ENCODE data around the gene PCDHB6.
"Not testable (repeated sequence)": the region's sequence is repeated elsewhere in the genome, so short reads cannot be mapped to it uniquely, and the experiment has no call there.

The PCDHB6 gene

GRCh38 chr5:141157901-141158300 lies 8.0 kb downstream of the PCDHB6 start:
- DNase-seq (ENCODE audit: low read depth in 2 of 2, low spot score in 1 of 2), result not testable (repeated sequence)

- DNase-seq (ENCODE audit: low read depth in 2 of 2, low spot score in 1 of 2), result no peak
Measured at GRCh38 chr5:141172381-141173204, 22.7 kb downstream of the PCDHB6 start, which contains the start of gene PCDHB7. Gene PCDHB7, plus strand, starts transcription at chr5:141172644. Its CDS starts 192 bp downstream, at chr5:141172836.

- DNase-seq (ENCODE audit: low read depth in 2 of 2, low spot score in 1 of 2), result not testable (repeated sequence)
Measured at GRCh38 chr5:141174291-141175104, 24.6 kb downstream of the PCDHB6 start.

GRCh38 chr5:141175933-141176332 lies 26.1 kb downstream of the PCDHB6 start:
- DNase-seq (ENCODE audit: low read depth in 2 of 2, low spot score in 1 of 2), result no peak

DNA sequence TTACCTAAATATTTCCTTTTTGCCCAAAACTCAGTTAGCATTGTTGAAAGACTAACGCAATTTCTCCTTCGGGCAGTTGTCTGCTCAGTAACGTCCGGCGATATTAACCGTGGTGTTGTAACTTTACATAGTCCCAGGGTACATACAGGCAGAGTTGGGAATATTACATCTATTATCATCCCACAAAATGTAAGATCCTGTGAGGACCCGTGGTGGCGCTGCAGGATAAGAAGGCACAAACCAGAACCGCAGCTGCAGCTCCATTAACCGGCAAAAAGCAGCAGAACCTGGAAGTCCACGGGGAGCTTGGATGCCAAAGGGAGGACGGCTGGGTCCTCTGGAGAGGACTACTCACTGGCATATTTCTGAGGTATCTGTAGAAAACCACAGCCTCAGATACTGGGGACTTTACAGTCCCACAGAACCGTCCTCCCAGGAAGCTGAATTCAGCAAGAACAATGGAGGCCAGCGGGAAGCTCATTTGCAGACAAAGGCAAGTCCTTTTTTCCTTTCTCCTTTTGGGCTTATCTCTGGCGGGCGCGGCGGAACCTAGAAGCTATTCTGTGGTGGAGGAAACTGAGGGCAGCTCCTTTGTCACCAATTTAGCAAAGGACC lies 27.8 kb downstream of the PCDHB6 start, which contains the start of gene PCDHB8:
Gene PCDHB8, plus strand, starts transcription at position 214 of the 615 bp plus-strand sequence. Its CDS starts 245 bp downstream, at position 459.
- not testable (repeated sequence) for DNase-seq (ENCODE audit: low read depth in 2 of 2, low spot score in 1 of 2)

DNA sequence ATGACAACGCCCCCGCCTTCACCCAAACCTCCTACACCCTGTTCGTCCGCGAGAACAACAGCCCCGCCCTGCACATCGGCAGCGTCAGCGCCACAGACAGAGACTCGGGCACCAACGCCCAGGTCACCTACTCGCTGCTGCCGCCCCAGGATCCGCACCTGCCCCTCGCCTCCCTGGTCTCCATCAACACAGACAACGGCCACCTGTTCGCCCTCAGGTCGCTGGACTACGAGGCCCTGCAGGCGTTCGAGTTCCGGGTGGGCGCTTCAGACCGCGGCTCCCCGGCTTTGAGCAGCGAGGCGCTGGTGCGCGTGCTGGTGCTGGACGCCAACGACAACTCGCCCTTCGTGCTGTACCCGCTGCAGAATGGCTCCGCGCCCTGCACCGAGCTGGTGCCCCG lies 29.5 kb downstream of the PCDHB6 start:
- not testable (repeated sequence) for DNase-seq (ENCODE audit: low read depth in 2 of 2, low spot score in 1 of 2)

GRCh38 chr5:141179876-141180275 lies 30.0 kb downstream of the PCDHB6 start:
- not testable (repeated sequence) for DNase-seq (ENCODE audit: low read depth in 2 of 2, low spot score in 1 of 2)

DNA sequence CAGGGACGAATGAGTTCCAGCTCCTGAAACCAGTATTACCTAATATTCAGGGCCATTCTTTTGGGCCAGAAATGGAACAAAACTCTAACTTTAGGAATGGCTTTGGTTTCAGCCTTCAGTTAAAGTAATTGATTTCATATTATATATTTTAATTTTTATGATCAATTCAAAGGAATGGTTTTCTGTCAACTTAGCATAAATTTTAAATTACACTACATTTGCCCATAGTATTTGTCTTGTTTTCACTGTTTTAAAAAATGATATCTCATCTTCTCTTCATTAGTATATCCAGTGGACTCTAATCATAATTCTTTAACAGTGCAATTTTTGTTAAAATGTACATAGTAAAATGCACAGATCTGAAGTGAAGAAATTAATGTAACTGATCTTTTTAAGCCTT lies 30.5 kb downstream of the PCDHB6 start:
- no peak for DNase-seq (ENCODE audit: low read depth in 2 of 2, low spot score in 1 of 2)

- DNase-seq (ENCODE audit: low read depth in 2 of 2, low spot score in 1 of 2), result no peak
Measured at GRCh38 chr5:141182248-141182647, 32.4 kb downstream of the PCDHB6 start, which contains the start of gene PCDHB16. Gene PCDHB16, plus strand, starts transcription at chr5:141182387. Its CDS starts 173 bp downstream, at chr5:141182560.

DNA sequence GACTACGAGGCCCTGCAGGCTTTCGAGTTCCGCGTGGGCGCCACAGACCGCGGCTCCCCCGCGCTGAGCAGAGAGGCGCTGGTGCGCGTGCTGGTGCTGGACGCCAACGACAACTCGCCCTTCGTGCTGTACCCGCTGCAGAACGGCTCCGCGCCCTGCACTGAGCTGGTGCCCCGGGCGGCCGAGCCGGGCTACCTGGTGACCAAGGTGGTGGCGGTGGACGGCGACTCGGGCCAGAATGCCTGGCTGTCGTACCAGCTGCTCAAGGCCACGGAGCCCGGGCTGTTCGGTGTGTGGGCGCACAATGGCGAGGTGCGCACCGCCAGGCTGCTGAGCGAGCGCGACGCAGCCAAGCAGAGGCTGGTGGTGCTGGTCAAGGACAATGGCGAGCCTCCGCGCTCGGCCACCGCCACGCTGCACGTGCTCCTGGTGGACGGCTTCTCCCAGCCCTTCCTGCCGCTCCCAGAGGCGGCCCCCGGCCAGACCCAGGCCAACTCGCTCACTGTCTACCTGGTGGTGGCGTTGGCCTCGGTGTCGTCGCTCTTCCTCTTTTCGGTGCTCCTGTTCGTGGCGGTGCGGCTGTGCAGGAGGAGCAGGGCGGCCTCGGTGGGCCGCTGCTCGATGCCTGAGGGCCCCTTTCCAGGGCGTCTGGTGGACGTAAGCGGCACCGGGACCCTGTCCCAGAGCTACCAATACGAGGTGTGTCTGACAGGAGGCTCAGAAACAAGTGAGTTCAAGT lies 34.4 kb downstream of the PCDHB6 start:
- not testable (repeated sequence) for DNase-seq (ENCODE audit: low read depth in 2 of 2, low spot score in 1 of 2)

DNA sequence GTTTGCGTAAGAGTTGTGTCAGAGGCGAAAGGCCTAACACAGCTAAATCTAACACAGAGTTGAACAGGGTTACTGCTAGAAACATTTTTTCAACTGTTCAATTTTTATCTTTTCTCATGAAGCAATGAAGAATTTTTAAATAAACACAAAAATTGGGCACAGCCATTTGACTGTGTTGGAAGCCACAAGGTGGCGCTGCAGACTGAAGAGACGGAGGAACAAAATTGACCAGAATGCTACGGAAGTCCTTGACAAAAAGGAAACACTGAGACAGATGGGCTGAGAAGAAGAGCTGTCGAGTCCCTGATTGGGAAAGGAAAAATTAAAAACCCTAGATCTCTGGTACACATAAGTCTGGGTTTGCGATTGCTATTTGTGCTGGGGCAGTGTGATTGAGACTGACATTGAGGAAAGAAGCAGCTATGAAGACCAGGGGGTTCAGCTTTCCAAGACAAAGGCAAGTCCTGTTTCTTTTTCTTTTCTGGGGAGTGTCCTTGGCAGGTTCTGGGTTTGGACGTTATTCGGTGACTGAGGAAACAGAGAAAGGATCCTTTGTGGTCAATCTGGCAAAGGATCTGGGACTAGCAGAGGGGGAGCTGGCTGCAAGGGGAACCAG lies 37.1 kb downstream of the PCDHB6 start, which contains the start of gene PCDHB9:
Gene PCDHB9, plus strand, starts transcription at position 265 of the 616 bp plus-strand sequence. Its CDS starts 158 bp downstream, at position 423.
- DNase-seq (ENCODE audit: low read depth in 2 of 2, low spot score in 1 of 2), result no peak

DNA sequence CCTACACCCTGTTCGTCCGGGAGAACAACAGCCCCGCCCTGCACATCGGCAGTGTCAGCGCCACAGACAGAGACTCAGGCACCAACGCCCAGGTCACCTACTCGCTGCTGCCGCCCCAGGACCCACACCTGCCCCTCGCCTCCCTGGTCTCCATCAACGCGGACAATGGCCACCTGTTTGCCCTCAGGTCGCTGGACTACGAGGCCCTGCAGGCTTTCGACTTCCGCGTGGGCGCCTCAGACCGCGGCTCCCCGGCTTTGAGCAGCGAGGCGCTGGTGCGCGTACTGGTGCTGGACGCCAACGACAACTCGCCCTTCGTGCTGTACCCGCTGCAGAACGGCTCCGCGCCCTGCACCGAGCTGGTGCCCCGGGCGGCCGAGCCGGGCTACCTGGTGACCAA lies 38.8 kb downstream of the PCDHB6 start:
- not testable (repeated sequence) for DNase-seq (ENCODE audit: low read depth in 2 of 2, low spot score in 1 of 2)

DNA sequence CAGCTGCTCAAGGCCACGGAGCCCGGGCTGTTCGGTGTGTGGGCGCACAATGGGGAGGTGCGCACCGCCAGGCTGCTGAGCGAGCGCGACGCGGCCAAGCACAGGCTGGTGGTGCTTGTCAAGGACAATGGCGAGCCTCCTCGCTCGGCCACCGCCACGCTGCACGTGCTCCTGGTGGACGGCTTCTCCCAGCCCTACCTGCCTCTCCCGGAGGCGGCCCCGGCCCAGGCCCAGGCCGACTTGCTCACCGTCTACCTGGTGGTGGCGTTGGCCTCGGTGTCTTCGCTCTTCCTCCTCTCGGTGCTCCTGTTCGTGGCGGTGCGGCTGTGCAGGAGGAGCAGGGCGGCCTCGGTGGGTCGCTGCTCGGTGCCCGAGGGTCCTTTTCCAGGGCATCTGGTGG lies 39.3 kb downstream of the PCDHB6 start:
- not testable (repeated sequence) for DNase-seq (ENCODE audit: low read depth in 2 of 2, low spot score in 1 of 2)

GRCh38 chr5:141192110-141192725 lies 42.4 kb downstream of the PCDHB6 start, which contains the start of gene PCDHB10:
Gene PCDHB10, plus strand, starts transcription at chr5:141192353. Its CDS starts 200 bp downstream, at chr5:141192553.
- no peak for DNase-seq (ENCODE audit: low read depth in 2 of 2, low spot score in 1 of 2)

DNA sequence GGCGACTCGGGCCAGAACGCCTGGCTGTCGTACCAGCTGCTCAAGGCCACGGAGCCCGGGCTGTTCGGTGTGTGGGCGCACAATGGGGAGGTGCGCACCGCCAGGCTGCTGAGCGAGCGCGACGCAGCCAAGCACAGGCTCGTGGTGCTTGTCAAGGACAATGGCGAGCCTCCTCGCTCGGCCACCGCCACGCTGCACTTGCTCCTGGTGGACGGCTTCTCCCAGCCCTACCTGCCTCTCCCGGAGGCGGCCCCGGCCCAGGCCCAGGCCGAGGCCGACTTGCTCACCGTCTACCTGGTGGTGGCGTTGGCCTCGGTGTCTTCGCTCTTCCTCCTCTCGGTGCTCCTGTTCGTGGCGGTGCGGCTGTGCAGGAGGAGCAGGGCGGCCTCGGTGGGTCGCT lies 44.5 kb downstream of the PCDHB6 start:
- not testable (repeated sequence) for DNase-seq (ENCODE audit: low read depth in 2 of 2, low spot score in 1 of 2)

GRCh38 chr5:141196363-141196762 lies 46.5 kb downstream of the PCDHB6 start:
- DNase-seq (ENCODE audit: low read depth in 2 of 2, low spot score in 1 of 2), result no peak

DNA sequence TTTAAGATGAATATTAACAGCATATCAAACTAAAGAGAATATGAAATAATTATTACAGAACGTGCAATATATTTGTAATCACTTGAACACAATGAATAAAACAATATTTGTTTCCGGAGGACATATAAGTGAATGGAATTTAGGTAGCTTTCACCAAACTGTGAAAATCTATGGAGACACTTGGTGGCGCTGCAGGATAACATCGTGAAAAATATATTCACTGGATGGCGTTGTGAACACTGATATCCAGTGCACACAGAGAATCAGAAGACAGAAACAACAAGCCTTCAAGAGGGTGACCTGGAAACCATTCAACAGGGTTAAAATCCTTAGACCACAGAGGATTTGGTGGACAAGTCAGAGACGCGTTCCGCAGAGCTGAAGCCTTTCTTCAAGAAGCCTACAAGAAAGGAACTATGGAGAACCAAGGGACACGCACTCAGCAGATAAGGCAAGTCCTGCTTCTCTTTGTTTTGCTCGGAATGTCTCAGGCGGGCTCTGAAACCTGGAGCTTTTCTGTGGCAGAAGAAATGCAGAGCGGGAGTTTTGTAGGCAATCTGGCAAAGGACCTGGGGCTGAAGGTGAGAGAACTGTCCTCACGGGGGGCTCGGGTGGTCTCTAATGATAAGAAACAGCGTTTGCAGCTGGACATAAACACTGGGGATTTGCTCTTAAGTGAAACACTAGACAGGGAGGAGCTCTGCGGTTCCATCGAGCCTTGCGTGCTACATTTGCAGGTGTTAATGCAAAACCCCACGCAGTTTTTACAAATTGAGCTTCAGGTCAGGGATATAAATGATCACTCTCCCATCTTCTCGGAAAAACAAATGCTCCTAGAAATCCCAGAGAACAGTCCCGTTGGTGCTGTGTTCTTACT lies 49.7 kb downstream of the PCDHB6 start, which contains the start of gene PCDHB11:
Gene PCDHB11, plus strand, starts transcription at position 269 of the 877 bp plus-strand sequence. Its CDS starts 148 bp downstream, at position 417.
- no peak for DNase-seq (ENCODE audit: low read depth in 2 of 2, low spot score in 1 of 2)

DNA sequence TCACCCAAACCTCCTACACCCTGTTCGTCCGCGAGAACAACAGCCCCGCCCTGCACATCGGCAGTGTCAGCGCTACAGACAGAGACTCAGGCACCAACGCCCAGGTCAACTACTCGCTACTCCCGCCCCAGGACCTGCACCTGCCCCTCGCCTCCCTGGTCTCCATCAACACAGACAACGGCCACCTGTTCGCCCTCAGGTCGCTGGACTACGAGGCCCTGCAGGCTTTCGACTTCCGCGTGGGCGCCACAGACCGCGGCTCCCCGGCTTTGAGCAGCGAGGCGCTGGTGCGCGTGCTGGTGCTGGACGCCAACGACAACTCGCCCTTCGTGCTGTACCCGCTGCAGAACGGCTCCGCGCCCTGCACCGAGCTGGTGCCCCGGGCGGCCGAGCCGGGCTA lies 51.3 kb downstream of the PCDHB6 start:
- not testable (repeated sequence) for DNase-seq (ENCODE audit: low read depth in 2 of 2, low spot score in 1 of 2)

Data from stimulated activated CD8-positive, alpha-beta memory T cell treated with anti-CD3 and anti-CD28 coated beads, Interleukin-4, amount 100 ng/mL, for 4 hours (primary cell).